GM13977 (cell line): Measurements from ENCODE around the gene ARHGEF16.

ENCODE experiments used
- DNase-seq: peaks from one replicate; pipeline ENCODE4 v3.0.0; 2012; ENCODE audit warnings: low spot score
- in situ Hi-C: fragments of 300-500 bp; cut with MboI; formaldehyde crosslinking; loops from one replicate; pipeline ENCODE4 v1.12.0; 2022; ENCODE audit warnings: low sequenced_read_pairs, low pct_unique_long_range_greater_than_20kb, mixed read lengths, inconsistent platforms; ENCODE audit not compliant: unreplicated experiment
- TF ChIP-seq, protein P1 (sequence below): IDR thresholded peaks from 2 replicates; pipeline ENCODE4 v1.5.1; 2012; ENCODE audit warnings: mild to moderate bottlenecking, control low read depth; ENCODE audit not compliant: insufficient read depth; ENCODE audit errors: extremely low read depth, missing control alignments

Gene ARHGEF16

GRCh38 chr1:3441880-3442279 lies 12.6 kb upstream of the ARHGEF16 start:
- no peak for DNase-seq
- TF ChIP-seq, protein P1, sequence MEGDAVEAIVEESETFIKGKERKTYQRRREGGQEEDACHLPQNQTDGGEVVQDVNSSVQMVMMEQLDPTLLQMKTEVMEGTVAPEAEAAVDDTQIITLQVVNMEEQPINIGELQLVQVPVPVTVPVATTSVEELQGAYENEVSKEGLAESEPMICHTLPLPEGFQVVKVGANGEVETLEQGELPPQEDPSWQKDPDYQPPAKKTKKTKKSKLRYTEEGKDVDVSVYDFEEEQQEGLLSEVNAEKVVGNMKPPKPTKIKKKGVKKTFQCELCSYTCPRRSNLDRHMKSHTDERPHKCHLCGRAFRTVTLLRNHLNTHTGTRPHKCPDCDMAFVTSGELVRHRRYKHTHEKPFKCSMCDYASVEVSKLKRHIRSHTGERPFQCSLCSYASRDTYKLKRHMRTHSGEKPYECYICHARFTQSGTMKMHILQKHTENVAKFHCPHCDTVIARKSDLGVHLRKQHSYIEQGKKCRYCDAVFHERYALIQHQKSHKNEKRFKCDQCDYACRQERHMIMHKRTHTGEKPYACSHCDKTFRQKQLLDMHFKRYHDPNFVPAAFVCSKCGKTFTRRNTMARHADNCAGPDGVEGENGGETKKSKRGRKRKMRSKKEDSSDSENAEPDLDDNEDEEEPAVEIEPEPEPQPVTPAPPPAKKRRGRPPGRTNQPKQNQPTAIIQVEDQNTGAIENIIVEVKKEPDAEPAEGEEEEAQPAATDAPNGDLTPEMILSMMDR = no peak
- in situ Hi-C loops = no loop called here

DNA sequence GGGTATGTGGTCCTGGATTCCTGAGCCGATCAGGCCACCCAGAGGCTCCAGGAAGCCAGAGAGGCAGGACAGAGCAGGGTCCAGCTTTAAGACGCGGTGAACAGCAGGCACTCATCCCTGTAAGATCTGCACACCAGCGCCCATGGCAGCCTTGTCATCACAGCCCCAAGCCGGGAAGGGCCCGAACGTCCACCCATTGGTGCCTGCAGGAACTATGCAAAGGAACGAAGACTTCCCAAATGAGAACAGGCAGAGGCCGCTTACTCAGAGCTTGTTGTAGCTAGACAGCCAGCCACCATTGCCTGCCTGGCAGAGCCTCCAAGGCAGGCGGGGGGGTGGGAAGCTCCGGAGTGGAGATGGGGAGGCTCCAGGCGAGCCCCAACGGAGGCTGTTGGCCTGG lies 12.1 kb upstream of the ARHGEF16 start:
- in situ Hi-C loops = no loop called here
- no peak for DNase-seq

DNA sequence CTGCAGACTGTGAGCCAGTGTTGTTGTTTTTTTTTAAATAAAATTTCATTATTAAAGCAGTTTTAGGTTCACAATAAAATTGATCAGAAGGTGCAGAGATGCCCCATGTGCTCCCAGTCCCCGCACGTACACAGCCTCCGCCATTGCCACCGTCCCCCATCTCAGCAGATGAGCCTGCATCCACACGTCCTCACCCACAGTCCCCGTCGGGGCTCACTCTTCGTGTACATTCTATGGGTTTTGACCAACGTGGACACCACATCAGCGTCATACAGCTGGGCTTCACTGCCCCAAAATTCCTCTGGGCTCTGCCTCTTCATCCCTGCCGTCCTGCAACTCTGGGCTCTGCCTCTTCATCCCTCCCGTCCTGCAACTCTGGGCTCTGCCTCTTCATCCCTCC lies 11.6 kb upstream of the ARHGEF16 start:
- TF ChIP-seq, protein P1 = no peak
- no peak for DNase-seq
- in situ Hi-C loops = no loop called here

More for the DNA sequence above, 12.1 kb upstream of the ARHGEF16 start:
- TF ChIP-seq, protein P1 = no peak

GRCh38 chr1:3443807-3444206 lies 10.7 kb upstream of the ARHGEF16 start:
- TF ChIP-seq, protein P1 = no peak
- no peak for DNase-seq
- in situ Hi-C loops = no loop called here

DNA sequence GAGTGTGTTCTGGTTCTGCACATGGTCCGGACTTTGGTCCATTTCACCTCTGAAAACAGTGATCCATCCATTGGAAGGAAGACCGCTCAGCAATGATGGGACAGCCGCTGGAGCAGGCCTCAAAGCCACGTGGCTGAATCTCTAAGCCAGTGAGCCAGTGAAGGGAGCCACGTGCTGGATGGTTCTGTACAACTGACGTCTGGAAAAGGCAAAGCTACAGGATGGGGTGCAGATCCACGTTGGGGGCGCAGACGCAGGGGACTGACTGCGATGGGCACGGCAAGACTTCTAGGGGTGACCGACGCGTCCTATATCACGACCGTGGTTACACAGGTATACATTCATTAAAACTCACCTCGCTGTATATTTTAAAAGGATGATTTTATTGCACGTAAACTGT lies 10.2 kb upstream of the ARHGEF16 start:
- TF ChIP-seq, protein P1 = no peak
- in situ Hi-C loops = no loop called here
- no peak for DNase-seq

DNA sequence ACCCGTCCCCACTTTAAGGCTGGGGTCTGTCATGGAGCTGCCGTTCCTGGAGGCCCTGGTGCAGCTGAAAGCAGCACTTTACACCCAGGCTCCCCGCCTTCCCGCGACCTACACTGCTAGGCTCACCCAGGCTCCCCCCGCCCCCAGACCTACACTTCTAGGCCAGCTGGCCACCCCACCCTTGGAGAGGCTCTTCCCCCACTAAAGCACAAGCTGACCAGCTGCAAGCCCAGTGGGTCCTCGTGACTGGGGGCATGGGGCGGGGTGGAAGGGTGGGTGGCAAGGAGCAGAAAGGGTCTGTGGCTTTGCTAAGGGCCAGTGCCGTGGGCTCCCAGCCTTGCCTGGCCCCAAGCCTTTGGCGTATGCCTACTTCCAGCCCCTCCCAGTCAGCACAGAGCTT lies 9.7 kb upstream of the ARHGEF16 start:
- in situ Hi-C loops = no loop called here
- TF ChIP-seq, protein P1 = no peak
- DNase-seq = no peak

DNA sequence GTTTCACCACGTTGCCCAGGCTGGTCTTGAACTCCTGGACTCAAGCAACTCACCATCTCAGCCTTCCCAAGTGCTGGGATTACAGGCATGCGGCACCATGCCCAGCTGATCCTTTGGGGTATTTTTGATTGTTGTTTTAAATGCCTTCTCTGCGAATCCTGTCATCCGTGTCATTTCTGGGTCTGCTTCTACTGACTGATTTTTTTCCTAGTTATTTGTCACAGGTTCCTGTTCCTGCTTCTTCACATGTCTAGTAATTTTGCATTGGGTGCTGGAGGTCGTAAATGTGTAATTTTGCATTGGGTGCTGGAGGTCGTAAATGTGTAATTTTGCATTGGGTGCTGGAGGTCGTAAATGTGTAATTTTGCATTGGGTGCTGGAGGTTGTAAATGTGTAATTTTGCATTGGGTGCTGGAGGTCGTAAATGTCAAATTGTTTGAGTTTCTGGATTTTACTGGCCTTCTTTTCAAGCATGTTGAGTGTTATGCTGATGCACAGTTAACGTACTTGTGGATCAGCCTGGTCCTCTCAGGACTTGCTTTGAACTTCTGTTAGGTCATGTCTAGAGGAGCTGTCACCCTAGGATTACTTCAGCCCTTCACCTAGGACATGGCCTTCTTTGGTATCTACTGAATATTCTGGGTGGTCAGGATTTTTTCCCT lies 4.1 kb upstream of the ARHGEF16 start:
- in situ Hi-C loops = no loop called here
- DNase-seq = no peak
- TF ChIP-seq, protein P1 = no peak
